Measurements from ENCODE around the gene NFKBIA.
A peak's percentile ranks its signal among the peaks of the same experiment; 100 is the strongest.
"Not testable (repeated sequence)": the region's sequence is repeated elsewhere in the genome, so short reads cannot be mapped to it uniquely, and the experiment has no call there.

The NFKBIA gene

DNA sequence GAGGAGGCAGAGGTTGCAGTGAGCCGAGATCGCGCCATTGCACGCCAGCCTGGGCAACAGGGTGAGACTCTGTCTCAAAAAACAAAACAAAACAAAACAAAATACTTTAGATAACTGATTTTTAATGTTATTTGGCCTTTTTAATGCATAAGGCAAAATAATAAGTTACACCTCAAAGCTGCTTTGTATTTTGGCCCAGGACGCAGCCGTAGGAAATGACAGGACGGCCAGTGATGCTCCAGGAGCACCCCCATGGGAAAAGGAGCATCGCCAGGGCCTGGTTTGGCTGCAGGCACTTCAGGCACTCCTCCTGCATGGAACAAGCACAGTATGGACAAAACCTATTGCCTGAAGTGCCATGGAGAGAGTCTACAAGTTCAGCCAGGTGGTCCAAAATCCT lies 3.5 kb upstream of the NFKBIA start:
- DNase-seq (ENCODE audit: low read depth) = no peak

DNA sequence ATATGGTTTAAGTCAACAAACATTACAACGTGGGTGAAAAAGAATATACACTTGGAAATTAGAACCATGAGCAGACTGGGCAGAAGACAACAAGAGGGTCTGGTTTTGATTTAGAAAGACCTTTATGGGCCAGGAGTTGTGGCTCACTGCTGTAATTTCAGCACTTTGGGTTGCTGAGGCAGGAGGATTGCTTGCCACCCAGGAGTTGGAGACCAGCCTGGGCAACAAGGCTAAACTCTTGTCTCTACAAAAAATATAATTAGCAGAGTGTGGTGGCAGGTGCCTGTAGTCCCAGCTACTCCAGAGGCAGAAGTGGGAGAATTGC lies 2.7 kb upstream of the NFKBIA start:
- DNase-seq (ENCODE audit: low read depth) = no peak

DNA sequence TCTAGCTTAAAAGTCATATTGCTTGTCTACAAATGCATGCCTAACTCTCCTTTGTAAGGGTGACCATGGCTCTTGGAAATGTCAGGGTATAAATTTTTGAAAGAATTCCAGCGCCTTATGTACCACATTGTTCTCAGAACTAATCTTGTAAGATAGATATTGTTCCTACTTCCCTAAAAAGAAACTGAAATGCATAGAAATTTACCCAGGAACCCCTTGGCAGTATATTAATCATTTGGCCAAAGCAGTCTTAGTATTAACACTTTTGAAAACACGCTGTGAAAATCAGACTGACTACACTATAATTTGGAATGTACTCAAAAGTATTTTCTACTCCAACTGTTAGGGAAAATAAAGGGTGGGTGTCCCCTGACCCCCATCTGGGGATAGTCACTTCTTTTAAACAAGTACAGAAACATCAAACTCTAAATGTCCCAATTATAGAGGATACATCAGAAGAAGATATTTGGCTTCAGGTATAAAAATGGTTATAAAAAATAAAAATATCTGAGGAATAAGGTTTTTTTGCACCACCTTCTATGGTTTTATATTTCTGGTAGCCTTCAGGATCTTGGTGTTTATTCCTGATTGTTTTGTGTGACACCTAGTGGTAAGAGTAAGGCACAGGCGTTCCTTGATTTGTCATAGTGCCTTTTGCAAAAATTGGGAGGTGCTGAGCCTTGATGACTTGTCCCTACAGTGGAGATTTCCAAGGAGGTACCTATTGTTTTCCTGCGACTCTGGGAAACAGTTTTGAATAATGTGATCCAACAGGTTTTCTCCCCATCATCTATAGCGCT lies 2.2 kb upstream of the NFKBIA start:
- peak; percentile 39 for DNase-seq (ENCODE audit: low read depth)

DNA sequence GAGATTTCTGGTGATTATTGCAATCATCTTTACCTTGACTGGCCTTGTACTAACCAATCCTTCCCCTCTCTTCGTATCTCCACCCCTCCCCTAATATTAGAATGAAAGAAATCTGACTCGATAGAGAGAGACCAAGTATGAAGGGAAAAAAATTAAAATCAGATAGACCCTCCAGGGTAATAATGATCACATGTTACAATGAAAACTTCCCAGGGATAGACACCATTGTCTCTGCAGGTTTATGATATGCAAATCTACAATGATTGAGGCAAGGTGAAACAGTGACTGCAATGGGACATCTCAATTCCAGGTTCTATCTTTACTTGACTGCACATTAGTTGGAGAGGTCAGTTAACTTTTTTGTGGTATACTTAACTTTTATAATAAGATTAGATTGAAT lies 1.5 kb upstream of the NFKBIA start:
- DNase-seq (ENCODE audit: low read depth) = no peak

DNA sequence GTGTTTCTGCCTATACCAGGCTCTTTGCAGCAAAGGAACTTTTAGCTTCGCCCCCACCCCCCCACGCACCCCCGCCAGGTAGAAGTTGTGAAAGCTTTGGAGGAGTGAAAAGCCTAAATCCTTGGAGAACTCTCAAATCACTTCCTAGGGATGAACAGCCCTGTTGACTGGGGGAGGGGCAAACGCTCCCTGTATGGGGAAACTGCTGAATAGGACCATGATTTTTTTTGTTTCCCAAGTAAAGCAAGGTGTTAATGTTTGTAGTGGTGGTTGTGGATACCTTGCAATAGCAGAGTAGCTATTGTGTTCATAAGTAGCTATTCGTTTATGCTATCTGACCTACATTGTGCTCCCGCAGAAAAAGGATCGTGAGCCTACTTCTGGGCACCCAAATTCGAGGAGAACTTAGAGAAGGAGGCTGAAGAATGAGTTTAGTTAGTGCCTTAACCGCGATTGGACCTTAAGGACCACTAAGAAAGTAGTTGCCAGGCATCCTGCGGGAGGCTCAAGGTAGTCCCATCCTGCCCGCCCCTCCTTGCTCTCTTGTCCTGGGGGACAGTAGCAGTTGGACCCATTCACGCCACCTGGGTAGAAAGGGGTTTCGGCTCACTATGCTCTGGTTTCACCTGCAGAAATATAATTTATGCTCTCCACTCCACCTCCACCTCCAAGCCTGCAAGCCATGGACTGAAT lies 901 bp upstream of the NFKBIA start:
- DNase-seq (ENCODE audit: low read depth) = no peak

DNA sequence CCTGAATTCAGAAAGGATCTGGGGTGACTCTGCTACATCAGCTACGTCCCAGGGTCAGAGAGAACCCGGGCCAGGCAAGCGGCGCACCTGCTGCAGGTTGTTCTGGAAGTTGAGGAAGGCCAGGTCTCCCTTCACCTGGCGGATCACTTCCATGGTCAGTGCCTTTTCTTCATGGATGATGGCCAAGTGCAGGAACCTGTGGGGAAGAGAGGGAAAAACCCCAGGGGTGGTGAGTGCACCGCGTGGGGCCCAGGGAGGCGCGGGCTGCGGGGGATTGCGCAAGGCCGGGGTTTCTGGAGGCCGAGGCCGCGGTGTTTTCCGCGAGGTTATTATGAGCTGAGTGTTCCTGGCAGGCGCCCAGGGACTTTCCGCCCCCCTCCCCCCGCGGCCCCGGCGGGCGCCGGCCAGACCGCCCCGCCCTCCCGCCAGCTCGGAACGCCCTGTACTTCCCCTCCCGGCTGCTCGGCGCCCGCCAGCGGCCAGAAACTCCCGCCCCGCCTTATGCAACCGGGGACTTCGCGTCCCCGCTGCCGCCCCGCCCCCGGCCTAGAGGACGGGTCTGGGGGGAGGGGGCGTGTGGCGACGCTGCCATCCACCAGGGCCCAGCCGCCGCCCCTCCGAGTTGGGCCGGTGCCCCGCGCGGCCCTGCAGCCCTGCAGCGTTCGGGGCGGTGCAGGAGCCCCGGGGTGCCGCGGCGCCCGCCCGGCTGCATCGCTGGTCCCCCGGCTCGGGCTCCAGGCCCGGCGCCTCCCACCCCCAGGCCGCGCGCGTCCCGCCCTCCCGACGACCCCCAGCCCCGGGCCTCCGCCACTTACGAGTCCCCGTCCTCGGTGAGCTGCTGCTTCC lies 723 bp downstream of the NFKBIA start:
- DNase-seq (ENCODE audit: low read depth) = peak; percentile 64

DNA sequence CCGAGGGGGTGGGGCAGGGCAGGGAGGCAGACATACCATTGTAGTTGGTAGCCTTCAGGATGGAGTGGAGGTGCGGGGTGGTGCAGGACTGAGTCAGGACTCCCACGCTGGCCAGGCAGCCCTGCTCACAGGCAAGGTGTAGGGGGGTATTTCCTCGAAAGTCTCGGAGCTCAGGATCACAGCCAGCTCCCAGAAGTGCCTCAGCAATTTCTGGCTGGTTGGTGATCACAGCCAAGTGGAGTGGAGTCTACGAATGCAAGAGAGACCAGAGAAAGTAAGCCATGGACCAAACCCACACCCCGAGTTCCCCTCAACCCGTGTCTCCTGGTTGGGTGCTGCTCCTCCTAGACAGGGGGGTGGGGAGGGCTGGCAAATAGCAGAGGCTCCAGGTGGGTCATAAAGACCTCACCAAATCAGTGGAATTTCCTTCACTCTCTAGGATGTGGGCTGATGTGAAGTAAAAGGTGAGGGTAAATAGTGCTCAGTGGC lies 1.4 kb downstream of the NFKBIA start:
- DNase-seq (ENCODE audit: low read depth) = no peak

DNA sequence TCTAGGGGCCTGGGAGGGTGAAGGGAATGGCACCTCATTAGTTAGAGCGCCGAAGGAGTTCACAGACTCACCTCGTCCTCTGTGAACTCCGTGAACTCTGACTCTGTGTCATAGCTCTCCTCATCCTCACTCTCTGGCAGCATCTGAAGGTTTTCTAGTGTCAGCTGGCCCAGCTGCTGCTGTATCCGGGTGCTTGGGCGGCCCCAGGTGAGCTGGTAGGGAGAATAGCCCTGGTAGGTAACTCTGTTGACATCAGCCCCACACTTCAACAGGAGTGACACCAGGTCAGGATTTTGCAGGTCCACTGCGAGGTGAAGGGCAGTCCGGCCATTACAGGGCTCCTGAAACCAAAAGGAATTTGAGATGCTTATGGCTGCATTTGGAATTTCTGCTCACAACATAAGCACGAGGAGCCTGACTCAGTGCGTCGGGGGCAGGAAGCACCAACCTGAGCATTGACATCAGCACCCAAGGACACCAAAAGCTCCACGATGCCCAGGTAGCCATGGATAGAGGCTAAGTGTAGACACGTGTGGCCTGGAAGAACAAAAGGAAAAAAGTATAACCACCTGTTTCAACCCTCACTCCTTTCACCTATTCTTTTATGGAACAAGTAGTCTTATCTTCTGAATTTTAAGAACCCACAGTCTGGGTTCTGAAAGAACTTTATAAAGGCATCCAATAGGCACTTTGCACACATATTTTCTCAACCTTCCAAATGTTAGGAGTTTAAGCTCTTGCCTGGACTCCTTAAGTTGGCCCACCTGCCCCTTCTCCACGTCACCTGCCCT lies 2.0 kb downstream of the NFKBIA start:
- no peak for DNase-seq (ENCODE audit: low read depth)

DNA sequence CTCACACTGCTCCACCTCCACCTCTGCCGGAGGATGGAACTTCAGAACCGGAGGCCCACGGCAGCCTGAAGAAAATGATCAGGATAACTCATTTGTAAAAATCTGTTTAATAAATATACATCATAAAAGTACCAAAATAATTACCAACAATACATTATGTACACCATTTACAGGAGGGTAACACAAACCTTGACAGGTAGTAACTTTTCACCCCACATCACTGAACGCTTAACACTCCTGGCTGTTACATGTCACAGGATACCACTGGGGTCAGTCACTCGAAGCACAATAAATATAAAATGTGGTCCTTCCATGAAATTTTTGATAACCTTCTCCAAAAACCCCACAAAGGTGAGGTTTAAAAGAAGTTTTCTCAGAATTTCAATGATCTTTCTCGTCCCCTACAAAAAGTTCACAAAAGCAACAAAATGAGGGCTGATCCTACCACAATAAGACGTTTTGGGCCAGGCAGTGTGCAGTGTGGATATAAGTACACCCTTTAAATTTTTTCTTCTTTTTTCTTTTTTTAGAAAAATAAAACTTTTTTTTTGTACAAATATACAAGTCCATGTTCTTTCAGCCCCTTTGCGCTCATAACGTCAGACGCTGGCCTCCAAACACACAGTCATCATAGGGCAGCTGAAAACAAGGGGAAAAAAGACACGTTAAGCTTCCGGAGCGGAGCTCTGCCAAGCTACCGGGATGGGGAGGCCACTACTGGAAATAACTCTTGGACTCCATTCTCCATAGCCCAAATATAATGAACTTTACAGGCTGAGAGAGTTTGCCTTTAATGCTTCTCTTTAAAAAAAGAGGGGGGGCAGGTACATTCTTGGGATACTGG lies 2.9 kb downstream of the NFKBIA start:
- DNase-seq (ENCODE audit: low read depth) = no peak

DNA sequence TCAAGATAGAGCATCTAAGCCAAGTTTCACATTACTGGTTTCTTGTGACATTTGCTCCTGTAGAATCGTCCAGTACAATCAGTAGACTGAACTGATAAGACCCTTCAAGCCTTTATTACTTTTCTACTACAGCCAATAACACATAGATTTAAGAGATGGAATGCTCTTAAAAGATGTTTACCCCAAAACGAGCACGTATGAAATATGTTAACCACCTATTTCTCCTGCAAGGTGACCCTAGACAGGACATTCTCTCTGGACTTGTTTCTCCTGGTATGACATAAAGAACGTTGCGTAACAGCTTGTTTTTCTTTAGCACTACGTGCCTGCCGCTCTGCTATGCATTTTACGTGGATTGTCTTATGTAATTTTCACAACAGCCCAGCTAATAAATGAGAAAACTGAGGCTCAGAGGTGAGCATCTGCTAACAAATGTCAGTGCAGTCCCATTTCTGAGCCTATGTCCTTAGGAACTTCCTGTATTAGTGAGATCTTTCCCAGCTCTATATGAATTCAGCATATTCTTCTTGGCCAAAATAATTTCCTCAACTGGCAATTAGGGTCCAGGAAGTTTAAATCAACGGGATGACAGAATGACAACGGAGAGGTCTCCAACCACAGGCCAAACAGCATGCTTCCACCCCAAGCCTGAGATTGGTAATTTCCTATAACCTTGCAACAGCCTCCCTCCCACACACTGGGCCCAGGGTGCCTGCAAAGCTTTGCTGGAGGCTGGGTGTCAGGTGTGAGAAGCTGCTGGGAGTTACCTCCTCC lies 3.7 kb downstream of the NFKBIA start:
- no peak for DNase-seq (ENCODE audit: low read depth)

DNA sequence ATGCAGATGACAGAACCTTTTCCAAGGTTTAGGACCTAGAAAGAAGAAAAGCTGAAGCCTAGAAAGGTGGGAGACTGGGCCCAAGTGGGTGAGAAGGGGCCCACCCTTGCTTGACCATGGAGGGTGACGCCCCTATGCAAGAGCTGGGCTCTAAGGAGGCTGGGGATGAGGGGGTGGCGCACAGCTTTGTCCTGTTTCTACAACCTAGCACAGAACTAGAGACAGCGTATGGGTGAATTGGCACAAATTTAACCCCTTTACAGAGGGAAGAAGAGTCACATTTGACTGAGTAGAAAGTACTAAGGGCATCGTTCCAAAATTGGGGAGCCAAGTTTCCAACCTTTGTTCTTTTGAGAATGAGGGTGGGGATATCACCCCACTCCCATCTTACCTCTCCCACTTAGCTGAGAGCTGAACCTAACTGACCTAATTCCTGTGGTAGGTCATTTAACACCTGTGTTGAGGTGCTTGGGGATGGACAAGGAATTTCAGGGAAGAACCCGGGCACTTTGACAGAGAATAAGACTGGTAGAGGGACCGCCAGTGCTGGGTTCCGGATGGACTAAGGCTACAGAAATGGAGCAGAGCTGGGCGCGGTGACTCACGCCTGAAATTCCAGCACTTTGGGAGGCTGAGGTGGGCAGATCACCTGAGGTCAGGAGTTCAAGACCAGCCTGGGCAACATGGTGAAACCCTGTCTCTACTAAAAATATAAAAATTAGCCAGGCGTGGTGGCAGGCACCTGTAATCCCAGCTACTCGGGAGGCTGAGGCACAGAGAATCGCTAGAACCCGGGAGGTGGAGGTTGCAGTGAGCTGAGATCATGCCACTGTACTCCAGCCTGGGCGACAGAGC lies 5.2 kb downstream of the NFKBIA start:
- no peak for DNase-seq (ENCODE audit: low read depth)

DNA sequence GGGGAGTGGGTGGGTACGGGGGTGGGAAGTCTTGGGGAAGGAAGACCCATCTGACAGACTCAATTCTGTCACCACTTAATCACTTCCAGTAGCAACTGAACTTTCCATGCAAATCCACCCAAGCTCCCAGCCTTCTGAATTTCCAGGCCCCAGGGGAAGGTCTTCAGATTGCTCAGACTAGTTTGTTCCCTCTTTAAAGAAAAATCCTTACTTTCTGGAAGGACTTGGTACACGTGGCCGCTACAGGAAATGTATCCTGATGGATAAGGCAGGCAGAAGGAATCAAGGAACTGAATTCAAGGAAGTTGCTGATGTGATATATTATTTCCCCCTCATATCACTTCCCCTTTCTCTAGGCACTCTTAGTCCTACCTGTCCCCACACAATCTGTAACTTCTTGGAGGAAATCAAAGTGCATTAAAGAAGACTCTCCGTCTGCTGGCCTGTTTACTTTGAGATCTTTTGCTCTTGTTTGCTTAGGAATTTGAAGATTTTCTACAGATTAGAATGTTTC lies 6.4 kb downstream of the NFKBIA start:
- DNase-seq (ENCODE audit: low read depth) = no peak

DNA sequence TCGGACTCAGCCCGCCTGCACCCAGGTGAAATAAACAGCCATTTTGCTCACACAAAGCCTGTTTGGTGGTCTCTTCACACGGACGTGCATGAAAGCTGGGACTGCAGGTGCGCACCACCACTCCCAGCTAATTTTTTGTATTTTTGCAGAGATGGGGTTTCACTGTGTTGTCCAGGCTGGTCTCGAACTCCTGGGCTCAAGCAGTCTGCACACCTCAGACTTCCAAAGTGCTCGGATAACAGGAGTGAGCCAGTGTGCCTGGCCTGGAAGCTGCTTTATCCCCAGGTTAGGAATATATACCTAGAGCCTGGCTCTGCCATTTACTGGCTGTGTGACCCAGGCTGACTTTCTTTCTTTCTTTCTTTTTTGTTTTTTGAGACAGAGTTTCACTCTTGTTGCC lies 7.9 kb downstream of the NFKBIA start:
- not testable (repeated sequence) for DNase-seq (ENCODE audit: low read depth)

DNA sequence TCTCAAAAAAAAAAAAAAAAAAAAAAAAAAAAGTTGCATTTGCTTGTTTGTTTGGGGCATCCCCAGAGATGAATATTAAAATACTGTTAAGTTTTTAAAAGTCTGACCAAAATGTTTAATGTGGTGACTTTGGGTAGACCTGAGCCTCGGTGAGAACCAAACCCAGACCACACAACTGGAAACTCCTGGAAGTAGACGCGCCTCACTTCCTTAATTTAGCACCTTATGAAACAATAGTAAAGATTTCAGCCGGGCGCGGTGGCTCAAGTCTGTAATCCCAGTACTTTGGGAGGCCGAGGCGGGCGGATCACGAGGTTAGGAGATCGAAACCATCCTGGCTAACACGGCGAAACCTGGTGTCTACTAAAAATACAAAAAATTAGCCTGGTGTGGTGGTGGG lies 9.3 kb downstream of the NFKBIA start:
- no peak for DNase-seq (ENCODE audit: low read depth)

DNA sequence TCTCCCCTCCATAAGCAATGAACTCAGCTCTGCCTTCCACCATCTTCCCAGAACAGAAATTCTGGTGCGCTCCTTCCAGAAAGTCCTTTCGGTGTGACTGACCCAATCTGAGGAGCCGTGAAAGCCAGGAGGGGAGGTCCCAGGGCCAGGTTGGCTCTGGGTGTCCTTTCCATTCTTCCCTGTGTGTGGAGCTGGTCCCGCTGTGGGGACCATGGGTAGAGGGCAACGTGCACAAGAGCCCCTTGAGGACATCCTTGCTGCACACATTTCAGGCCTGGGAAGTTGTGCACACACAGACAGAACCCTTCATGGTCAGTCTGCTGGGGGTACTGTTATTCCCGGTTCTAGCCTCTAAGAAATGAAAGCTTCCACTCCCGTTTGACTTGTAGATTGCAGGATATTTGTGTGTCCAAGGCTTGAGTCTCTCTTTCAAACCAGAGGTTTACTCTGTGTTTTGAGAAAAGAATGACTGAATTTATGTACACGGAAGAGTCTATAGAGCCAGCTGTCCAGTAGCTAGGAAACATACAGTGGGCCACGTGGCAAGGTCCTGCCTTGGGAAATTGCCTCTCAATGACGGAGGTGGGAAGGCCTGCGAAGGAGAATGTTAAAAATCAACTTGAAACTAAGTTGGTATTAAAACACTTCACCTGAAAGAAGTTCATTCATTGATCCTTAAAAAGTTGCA lies 10.1 kb downstream of the NFKBIA start:
- DNase-seq (ENCODE audit: low read depth) = no peak

DNA sequence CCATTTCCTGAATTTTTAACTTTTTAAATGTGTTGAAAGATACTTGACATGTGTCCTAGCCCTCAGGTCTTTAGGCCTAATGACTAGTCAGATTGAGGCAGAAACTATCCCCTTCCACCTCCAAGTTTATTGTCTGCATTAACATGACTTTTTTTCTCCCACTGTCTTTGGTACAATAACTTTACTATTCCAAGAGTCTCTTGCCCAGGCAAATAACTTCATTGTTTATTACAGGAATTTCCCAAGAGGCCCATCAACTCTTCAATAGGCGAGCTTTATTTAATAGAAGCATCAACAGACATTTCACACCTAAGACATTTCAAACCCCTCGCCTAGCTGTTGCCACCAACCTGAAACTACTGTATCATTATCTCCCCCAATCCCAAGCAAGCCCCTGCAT lies 10.7 kb downstream of the NFKBIA start:
- DNase-seq (ENCODE audit: low read depth) = no peak

DNA sequence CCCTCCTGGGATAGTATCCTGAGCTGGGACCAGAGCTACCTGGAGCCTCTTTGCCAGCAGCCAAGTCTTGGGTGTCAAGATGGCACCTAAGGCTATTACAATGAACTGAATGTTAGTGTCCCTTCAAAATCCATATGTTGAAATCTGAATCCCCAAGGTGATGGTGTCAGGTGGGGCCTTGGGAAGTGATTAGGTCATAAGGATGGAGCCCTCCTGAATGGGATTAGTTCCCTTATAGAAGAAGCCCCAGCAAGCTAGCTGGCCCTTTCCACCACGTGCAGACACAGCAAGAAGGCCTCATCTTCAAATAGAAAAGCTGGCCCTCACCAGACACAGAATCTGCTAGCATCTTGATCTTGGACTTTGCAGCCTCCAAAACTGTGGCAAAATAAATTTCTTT lies 12.4 kb downstream of the NFKBIA start:
- DNase-seq (ENCODE audit: low read depth) = no peak

DNA sequence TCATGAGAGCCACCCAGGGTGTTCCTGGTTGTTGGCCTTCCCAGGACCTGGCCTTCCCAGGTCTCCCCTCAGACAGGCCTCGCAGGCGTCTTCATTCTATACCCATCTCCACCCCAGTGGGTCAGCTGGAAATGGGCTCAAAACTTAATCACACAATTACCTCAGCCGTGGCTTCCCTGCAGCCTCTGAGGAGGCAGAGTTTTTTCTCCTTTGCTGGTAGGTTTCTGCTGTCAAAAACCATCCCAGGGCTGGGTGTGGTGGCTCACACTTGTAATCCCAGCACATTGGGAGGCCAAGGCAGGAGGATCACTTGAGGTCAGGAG lies 13.2 kb downstream of the NFKBIA start:
- no peak for DNase-seq (ENCODE audit: low read depth)
